Measurements from ENCODE around the gene AZU1.

- TF ChIP-seq CTCF (IDR thresholded peaks at IDR 0.05) (no peak), SIN3A (IDR thresholded peaks at IDR 0.05; ENCODE audit: borderline replicate concordance, insufficient read depth, low read depth, low read length) (no peak)
Observed at GRCh38 chr19:869245-870177, 41.9 kb downstream of the AZU1 start.
